Measurements from ENCODE around the gene TMCC1.

Gene TMCC1

DNA sequence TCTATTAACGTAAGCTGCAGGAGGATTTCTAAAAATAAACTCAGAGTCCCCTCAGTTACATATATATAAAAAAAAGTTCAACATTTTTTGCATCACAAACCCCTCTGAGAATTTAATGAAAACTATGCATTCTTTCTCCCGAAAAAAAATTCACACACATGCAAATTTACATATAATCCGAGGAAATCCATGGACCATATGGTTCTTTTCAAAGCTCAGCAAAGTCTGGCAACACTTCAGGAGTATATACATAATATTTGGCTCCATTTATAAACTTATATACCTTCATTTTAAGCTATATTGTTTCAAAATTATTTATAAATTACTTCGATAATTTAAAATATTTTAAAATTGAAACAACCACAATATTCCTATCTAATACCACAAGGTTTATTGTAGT is 146.4 kb downstream of the TMCC1 start:
- no peak overlapping the region for H3K4me3 ChIP-seq (replicated peaks; ENCODE audit: insufficient read depth, low read length)

GRCh38 chr3:129746629-129747028 is 146.9 kb downstream of the TMCC1 start:
- no peak for TF ChIP-seq GABPA (IDR thresholded peaks at IDR 0.05; ENCODE audit: low read depth)
- TF ChIP-seq, protein P1, sequence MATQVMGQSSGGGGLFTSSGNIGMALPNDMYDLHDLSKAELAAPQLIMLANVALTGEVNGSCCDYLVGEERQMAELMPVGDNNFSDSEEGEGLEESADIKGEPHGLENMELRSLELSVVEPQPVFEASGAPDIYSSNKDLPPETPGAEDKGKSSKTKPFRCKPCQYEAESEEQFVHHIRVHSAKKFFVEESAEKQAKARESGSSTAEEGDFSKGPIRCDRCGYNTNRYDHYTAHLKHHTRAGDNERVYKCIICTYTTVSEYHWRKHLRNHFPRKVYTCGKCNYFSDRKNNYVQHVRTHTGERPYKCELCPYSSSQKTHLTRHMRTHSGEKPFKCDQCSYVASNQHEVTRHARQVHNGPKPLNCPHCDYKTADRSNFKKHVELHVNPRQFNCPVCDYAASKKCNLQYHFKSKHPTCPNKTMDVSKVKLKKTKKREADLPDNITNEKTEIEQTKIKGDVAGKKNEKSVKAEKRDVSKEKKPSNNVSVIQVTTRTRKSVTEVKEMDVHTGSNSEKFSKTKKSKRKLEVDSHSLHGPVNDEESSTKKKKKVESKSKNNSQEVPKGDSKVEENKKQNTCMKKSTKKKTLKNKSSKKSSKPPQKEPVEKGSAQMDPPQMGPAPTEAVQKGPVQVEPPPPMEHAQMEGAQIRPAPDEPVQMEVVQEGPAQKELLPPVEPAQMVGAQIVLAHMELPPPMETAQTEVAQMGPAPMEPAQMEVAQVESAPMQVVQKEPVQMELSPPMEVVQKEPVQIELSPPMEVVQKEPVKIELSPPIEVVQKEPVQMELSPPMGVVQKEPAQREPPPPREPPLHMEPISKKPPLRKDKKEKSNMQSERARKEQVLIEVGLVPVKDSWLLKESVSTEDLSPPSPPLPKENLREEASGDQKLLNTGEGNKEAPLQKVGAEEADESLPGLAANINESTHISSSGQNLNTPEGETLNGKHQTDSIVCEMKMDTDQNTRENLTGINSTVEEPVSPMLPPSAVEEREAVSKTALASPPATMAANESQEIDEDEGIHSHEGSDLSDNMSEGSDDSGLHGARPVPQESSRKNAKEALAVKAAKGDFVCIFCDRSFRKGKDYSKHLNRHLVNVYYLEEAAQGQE (IDR thresholded peaks at IDR 0.05; ENCODE audit: insufficient replicate concordance, low read depth) = no peak
- TF ChIP-seq POLR2AphosphoS5 (IDR thresholded peaks at IDR 0.05; ENCODE audit: low read depth) = no peak
- TF ChIP-seq SPI1 (IDR thresholded peaks at IDR 0.05; ENCODE audit: borderline replicate concordance, low read depth) = no peak
- TF ChIP-seq, protein P2, sequence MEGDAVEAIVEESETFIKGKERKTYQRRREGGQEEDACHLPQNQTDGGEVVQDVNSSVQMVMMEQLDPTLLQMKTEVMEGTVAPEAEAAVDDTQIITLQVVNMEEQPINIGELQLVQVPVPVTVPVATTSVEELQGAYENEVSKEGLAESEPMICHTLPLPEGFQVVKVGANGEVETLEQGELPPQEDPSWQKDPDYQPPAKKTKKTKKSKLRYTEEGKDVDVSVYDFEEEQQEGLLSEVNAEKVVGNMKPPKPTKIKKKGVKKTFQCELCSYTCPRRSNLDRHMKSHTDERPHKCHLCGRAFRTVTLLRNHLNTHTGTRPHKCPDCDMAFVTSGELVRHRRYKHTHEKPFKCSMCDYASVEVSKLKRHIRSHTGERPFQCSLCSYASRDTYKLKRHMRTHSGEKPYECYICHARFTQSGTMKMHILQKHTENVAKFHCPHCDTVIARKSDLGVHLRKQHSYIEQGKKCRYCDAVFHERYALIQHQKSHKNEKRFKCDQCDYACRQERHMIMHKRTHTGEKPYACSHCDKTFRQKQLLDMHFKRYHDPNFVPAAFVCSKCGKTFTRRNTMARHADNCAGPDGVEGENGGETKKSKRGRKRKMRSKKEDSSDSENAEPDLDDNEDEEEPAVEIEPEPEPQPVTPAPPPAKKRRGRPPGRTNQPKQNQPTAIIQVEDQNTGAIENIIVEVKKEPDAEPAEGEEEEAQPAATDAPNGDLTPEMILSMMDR (IDR thresholded peaks at IDR 0.05; ENCODE audit: insufficient read depth, low read length) = no peak
- no peak overlapping the region for H3K4me3 ChIP-seq (replicated peaks; ENCODE audit: insufficient read depth, low read length)
- H3K27ac ChIP-seq (replicated peaks) = no peak overlapping the region
- DNase-seq (ENCODE audit: low read depth in 1 of 2, low spot score in 1 of 2) = no peak
- H3K27me3 ChIP-seq (ENCODE audit: insufficient read depth, poor library complexity, severe bottlenecking) = no peaks in the 10 kb centered on the region

More for the DNA sequence above, 146.4 kb downstream of the TMCC1 start:
- H3K27me3 ChIP-seq (ENCODE audit: insufficient read depth, poor library complexity, severe bottlenecking) = no peaks in the 10 kb centered on the region
- TF ChIP-seq POLR2AphosphoS5 (IDR thresholded peaks at IDR 0.05; ENCODE audit: low read depth) (no peak), SPI1 (IDR thresholded peaks at IDR 0.05; ENCODE audit: borderline replicate concordance, low read depth) (no peak), GABPA (IDR thresholded peaks at IDR 0.05; ENCODE audit: low read depth) (no peak)
- TF ChIP-seq, protein P2 (IDR thresholded peaks at IDR 0.05; ENCODE audit: insufficient read depth, low read length) = no peak
- TF ChIP-seq, protein P1 (IDR thresholded peaks at IDR 0.05; ENCODE audit: insufficient replicate concordance, low read depth) = no peak
- DNase-seq (ENCODE audit: low read depth in 1 of 2, low spot score in 1 of 2) = no peak
- H3K27ac ChIP-seq (replicated peaks) = no peak overlapping the region

DNA sequence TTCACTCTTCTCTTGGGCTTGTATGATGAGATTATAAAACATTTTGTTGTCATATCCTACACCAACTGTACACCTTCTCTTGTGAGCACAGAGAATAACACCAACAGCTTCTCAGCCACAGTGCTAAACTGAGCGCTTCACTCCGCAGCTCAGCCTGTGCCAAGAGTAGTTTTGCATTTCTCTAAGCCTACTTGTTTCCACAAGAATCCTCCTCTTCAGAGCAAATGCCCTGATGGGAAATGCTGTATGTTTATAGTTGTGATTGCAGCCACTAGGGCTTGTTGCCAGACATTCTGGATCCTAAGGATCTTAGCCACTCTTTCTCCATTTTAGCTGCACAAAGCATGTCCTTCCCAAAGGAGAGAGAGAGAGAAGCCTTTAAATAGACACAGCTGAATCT is 148.3 kb downstream of the TMCC1 start:
- Histone ChIP-seq H3K27ac (replicated peaks) (no peak overlapping the region), H3K4me3 (replicated peaks; ENCODE audit: insufficient read depth, low read length) (no peak overlapping the region), H3K27me3 (ENCODE audit: insufficient read depth, poor library complexity, severe bottlenecking) (no peaks in the 10 kb centered on the region)
- TF ChIP-seq SPI1 (IDR thresholded peaks at IDR 0.05; ENCODE audit: borderline replicate concordance, low read depth) (no peak), GABPA (IDR thresholded peaks at IDR 0.05; ENCODE audit: low read depth) (no peak), POLR2AphosphoS5 (IDR thresholded peaks at IDR 0.05; ENCODE audit: low read depth) (no peak)
- TF ChIP-seq, protein P2 (IDR thresholded peaks at IDR 0.05; ENCODE audit: insufficient read depth, low read length) = no peak
- TF ChIP-seq, protein P1 (IDR thresholded peaks at IDR 0.05; ENCODE audit: insufficient replicate concordance, low read depth) = no peak
- no peak for DNase-seq (ENCODE audit: low read depth in 1 of 2, low spot score in 1 of 2)
